ENCODE data around the gene GRPEL1.

- TF ChIP-seq CTCF (IDR thresholded peaks at IDR 0.05) (peak in 2 of 4 experiments; percentile 7 to 16), POLR2A (IDR thresholded peaks at IDR 0.05) (peak; percentile 63 to 74)
These were observed 497 bp upstream of the GRPEL1 start for GRCh38 chr4:7068279-7068842.
